EL (cell line): ENCODE measurements around the gene MAPKAP1.
A peak's percentile ranks its signal among the peaks of the same experiment; 100 is the strongest.
"Not testable (repeated sequence)": the region's sequence is repeated elsewhere in the genome, so short reads cannot be mapped to it uniquely, and the experiment has no call there.

ENCODE experiments used
- DNase-seq: peaks from one replicate; pipeline ENCODE4 v3.0.0-alpha.2; 2016

The MAPKAP1 gene

DNA sequence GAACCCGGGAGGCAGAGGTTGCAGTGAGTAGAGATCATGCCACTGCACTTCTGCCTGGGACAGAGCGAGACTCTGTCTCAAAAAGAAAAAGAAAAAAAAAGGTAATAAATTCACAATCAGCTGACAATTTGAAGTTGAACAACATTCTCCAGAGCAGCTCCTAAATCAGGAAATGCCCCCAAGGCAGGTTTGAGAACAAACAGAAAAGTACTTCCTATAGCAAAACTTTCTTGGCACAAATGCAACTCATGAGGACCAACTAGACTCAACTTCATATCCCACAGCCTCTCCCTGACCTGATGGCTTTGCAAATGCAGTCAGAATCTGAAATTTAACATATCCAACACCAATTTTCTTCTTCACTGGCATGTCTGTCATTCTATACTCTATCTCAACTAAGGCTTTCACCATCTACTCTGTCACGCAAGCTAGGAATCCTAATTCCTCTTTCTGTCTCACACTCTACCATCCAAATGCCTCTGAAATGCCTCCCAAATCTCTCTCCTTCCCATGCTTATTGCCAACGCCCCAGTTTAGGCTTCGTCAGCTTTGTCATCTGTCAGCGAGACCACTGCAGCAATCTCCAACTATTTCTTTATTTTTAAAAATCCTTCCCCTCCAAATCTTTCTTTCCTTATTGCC is 113.3 kb downstream of the MAPKAP1 start:
- DNase-seq = peak; percentile 26

GRCh38 chr9:125591888-125592287 is 115.1 kb downstream of the MAPKAP1 start:
- no peak for DNase-seq

GRCh38 chr9:125591245-125591644 is 115.8 kb downstream of the MAPKAP1 start:
- DNase-seq = no peak

GRCh38 chr9:125589287-125589686 is 117.7 kb downstream of the MAPKAP1 start:
- no peak for DNase-seq

DNA sequence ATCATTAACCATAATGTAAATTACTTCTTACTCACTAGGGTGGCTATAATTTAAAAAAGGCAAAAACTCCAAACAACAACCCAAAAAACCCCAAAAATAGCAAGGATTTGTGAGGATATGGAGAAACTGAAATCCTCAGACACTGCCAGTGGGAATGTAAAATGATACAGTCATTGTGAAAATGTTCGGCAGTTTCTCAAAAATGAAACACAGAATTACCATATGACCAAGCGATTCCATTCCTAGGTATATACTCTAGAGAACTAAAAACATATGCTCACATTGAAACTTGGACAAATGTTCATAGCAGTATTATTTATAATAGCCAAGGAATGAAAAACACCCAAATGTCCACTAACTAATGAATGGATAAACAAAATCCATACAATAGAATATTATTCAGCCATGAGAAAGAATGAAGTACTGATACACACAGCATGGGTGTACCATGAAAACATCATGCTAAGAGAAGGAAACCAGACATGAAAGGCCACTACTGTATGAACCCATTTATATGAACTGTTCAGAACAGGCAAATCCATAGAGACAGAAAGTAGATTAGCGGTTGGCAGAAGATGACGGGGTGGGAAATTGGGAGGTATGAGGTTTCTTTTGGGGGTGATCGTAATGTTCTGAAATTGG is 119.1 kb downstream of the MAPKAP1 start:
- no peak for DNase-seq

GRCh38 chr9:125586172-125586511 is 120.9 kb downstream of the MAPKAP1 start:
- no peak for DNase-seq

DNA sequence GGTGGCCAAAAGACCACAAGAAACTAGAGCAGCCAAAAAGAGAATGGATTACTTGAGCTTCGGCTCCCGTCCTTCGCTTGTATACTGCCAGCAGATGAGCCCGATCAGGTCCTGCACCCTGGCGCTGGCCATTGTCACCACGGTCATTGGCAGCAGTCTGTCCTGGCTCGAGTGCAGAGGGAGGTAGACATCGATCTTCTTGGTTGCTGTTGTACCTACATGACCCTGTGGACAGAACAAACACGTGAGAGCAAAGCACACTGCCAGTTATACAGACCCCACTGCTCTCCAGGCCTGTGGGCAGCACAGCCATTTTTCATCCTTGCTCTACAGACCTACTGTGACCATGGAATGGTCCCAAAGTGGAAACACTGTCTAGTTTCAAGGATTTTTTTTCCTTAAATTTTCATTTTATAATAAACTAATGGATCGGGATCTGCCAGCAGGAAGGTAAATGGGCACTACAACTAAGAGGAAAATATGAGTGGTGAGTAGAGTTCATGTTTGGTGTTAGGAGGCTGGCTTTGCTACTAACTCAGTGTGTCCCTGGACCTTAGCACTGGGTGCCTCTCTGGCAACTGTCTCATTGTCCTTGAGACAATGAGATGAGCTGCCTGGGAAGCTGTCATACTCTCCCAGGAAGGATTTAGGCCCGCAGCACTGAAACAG is 121.4 kb downstream of the MAPKAP1 start:
- no peak for DNase-seq

- DNase-seq = no peak
These were observed 126.2 kb downstream of the MAPKAP1 start for GRCh38 chr9:125580701-125581286.

DNA sequence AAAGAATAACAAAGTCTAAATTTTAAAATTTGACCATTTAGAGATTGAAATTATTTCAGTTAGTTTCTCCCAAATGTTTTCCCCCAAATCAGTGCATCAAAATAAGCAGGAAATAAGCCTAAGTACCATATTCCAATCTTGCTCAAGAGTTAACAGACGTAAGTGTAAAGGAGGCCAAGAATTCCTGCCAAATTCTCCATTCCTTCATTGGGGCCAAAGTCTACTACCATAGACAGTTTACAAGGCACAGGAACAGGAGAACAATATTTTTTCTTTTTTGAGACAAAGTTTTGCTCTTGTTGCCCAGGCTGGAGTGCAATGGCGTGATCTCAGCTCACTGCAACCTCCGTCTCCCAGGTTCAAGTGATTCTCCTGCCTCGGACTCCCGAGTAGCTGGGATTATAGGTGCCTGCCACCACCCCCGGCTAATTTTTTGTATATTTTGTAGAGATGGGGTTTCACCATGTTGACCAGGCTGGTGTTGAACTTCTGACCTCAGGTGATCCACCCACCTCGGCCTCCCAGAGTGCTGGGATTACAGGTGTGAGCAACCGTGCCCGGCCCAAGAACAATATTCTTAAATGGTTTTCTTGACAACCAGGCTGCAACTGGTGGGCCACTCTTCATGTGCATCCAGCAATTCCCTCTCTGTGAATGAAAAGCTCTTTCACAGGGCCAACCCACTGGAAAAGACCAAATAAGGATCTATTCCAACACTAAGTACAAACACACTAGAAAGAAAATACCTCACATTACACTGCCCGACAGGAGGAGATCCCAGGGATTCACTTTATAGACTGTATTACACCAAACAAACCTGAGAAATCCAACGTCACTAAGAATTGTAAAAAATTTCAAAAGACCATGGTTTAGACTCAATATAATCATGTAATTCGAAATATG is 127.7 kb downstream of the MAPKAP1 start:
- no peak for DNase-seq

- DNase-seq = no peak
These were observed 132.7 kb downstream of the MAPKAP1 start for GRCh38 chr9:125574126-125574877.

GRCh38 chr9:125572461-125572860 is 134.5 kb downstream of the MAPKAP1 start:
- DNase-seq = not testable (repeated sequence)

DNA sequence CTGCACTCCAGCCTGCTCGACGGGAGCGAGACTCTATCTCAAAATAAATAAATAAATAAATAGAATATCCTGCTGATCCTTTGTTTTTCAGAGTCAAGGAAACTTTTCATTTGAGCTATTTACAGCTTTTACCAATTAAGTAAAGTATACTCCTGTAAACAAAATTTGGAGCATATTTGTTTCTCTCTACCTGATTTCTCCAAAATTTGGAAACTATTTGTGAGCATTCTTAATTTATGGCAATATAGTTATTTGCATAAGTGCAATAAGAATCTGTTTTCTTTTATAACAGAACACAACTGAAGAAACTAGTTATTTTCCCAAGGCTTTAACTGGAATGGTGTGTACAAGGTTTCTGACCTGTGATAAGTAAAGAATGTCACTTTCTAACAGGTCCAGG is 135.2 kb downstream of the MAPKAP1 start:
- not testable (repeated sequence) for DNase-seq

- DNase-seq = no peak
These were observed 136.8 kb downstream of the MAPKAP1 start for GRCh38 chr9:125570246-125570645.

DNA sequence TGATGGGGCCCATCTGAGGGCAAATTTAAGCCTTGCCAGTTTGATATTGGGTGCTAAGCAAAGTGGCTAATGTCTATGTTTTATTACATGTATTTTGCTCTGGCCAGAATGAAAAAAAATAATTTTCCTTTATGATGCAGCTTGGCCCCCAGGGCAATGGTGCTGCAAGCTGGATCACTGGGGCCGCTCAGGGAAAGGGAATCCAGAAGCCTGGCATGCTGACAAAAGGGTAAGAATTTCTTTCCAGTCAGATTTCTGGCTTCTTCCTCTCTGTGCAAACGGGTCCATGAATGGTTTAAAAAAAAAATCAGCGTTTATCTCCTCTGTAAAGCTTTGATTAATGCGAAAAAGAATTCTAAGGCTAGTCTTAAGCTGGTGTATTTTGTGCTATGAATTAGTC is 138.4 kb downstream of the MAPKAP1 start:
- DNase-seq = peak; percentile 70

GRCh38 chr9:125566051-125566450 is 141.0 kb downstream of the MAPKAP1 start:
- not testable (repeated sequence) for DNase-seq

DNA sequence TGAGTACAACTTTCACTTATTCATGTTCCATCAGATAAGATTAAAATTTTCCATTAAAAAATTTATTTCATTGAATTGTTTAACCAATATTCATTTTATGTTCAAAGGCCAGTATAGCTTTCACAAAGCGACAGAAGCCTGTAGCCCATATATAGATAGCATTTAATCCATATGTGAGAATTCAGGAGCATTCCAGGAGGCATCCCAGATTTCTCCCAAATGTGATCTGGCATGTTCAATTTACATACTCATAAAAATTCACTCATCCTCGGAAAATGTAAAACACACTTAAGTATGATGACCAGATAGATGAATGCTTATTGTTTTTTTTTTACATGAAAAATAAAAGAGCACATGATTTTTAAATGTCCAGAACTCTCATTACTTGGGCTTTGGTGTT is 141.9 kb downstream of the MAPKAP1 start:
- no peak for DNase-seq

DNA sequence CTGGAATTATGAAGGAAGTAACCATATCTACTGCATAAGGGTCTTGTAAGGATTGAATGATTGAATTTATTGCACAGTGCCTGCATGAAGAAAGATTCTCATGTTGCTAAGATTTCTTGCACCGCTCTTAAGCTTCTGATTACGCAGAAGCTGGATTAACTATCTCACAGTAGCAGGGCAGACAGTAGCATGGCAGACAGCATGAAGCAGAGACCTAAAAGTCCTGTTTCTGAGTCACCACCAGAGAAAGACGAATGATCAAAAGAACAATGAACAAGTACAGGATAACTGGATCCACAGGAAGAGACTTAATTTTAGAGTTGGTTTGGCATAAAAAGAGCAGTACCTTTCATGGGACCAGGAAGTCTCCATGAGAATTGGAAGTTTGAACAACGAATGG is 142.4 kb downstream of the MAPKAP1 start:
- DNase-seq = no peak

GRCh38 chr9:125561509-125562148 is 145.4 kb downstream of the MAPKAP1 start:
- DNase-seq = no peak

- DNase-seq = no peak
These were observed 147.1 kb downstream of the MAPKAP1 start for GRCh38 chr9:125559894-125560293.

DNA sequence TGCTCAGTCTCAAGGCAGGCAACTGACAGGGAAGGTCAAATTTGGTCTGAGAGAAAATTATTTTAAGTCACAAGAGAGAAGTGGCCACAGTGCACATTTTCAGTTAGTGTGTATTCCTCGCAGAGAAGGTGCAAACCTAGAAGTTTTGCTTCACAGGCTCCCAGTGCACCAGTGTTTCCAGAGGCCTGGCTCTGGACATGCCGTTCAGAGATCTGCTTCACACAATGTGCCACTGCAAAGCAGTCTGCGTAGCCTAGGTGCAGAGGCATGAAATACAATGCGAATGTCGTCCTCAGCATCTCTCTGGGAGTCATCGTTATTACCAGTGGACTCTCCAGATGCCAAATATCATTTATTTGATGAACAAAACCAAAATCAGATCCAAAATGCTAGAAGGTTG is 147.8 kb downstream of the MAPKAP1 start:
- DNase-seq = no peak

GRCh38 chr9:125558453-125559092 is 148.4 kb downstream of the MAPKAP1 start:
- peak; percentile 76 for DNase-seq
